Fibroblast of peridontal ligament (primary cell): Measurements from ENCODE around the gene ASF1B.

Source experiments
- DNase-seq: peaks from one replicate; pipeline ENCODE4 v3.0.0-alpha.2; 2010; ENCODE audit errors: extremely low read depth

ASF1B gene

DNA sequence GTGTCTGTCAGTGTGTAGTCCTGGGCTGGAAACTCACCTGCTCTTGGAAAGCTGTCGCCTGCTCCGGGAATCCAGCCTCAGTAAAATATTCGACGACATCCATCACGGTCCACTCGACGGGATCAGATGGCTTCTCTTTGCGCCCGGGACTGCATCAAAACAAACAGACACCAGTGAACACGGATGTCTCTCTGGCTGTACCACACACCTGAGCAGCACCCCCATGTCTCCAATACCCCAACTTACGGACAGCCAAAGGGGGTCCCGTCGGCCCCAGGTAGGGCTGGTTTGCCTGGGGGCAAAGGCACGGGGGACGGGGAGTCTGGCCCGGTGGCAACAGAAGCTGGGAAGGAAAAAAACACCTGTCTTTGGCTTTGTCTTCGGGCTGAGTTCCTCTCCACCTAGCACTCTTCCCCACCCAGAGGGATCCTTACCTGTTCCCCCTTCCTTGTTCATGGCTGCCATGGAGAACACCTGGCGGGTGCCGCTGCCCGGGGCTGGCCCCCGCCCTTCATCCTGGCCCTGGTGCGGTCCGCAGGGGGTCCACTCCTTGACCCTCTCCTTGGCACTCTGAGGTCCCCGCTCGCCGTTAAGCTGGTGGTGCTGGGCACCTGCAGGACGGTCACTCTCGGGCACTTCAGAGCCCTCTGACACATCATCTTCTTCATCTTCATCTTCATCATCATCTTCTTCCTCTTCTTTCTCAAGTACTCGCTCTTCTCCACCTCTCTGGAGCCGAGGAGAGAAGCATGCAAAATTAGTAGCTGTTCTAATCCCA is 47.6 kb downstream of the ASF1B start:
- DNase-seq = no peak

DNA sequence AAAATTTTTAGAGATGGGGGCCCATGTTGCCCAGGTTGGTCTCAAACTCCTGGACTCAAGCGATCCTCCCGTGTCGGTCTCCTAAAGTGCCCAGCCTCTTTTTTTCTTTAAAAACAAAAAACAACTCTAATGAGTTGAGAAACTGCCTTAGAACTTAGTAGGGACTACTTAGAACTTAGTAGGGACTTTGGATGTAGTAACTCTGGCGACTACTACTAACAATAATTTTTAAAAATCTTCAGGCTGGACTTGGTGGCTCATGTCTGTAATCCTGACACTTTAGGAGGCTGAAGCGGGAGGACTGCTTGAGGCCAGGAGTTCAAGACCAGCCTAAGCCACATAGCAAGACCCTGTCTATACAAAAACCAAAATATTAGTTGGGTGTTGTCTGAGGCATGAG is 50.3 kb downstream of the ASF1B start:
- no peak for DNase-seq

DNA sequence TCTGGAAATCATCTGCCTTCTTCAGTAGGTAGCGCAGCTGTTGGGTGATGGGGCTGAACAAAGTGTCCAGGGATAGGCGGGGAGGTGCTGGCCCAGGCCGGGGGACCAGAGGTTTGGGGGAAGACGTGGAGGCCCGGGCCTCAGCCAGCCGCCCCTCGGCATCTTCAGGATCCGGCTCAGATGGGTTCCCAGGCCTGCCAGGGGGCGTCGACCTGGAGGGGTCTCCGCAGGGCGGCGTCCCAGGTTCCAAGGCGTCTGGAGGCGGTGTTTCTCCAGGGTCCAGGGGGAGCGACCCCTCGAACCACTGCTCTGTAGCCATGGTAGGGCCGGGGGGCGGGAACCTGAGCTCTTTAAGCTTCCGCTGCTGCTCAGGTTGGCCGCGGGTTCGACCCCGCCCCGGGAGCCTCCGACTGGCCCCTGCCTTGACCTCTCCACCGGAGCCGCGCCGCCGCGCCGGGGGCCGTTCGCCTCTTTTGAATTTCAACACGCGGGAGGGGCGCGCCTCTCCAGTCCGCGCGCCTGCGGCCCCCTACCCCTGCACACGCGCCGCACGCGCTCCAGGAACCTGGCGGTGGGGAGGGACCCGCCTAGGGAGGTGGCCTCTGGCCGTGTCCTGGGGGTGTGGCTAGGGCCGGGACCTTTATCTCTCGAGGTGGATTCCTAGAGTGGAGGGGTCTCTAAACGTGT is 50.9 kb downstream of the ASF1B start, which contains the start of gene C19orf67:
TSS of gene C19orf67 (minus strand) at position 475 of the 687 bp plus-strand sequence. CDS start at position 319, 156 bp downstream.
- no peak for DNase-seq

DNA sequence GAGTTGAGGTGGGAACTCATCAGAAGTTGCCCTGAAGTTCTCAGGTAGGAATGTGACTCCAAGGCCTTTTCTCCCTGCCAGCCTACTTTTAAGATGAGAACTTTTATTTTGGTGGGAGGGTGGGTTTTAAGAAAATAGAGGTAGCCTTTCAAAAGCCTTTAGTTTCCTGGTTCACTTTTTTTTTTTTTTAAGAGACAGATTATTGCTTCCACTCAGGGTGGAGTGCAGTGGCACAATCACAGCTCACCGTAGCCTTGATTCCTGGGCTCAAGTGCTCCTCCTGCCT is 53.8 kb downstream of the ASF1B start:
- no peak for DNase-seq

DNA sequence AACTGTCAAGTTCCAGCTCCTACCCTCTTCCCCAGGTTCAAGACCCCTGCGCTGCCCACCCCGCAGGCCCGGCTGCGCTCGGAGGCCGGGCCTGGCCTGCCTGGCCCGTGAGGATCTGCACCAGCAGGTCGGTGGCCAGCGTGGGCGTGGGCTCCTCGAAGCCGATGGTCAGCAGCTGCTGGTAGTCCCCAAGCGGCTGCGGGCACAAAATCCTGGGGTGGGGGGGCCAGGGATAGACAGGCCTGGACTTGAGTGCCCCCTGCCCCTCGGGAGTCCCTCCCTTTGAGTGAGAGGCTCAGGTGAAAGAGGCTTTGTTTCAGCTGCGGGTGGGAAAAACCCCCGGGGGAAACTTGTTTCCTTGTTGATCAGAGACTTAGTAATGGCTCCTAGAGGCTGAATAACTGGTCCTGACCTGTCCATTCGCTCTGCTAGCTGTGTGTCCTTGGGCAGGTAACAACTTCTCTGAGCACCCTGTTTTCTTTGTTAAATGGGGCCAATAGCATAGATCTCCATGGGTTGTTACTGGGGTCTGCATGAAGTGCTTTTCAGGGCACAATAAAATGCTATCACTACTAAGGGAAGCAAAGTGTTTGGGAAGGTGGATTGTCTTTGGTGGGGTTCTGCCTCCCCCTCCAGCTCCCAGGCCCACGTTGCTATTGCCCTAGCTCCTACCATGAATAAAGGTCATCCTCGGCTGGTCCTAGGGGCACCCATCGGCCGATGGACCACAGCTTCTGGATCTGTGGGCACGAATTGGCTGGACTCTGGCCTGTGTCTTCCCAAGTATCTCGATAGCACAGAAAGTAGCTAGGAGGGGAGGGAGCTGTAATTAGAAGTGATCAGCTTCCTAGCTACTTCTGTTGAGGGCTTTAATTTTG is 54.4 kb downstream of the ASF1B start:
- DNase-seq = no peak

DNA sequence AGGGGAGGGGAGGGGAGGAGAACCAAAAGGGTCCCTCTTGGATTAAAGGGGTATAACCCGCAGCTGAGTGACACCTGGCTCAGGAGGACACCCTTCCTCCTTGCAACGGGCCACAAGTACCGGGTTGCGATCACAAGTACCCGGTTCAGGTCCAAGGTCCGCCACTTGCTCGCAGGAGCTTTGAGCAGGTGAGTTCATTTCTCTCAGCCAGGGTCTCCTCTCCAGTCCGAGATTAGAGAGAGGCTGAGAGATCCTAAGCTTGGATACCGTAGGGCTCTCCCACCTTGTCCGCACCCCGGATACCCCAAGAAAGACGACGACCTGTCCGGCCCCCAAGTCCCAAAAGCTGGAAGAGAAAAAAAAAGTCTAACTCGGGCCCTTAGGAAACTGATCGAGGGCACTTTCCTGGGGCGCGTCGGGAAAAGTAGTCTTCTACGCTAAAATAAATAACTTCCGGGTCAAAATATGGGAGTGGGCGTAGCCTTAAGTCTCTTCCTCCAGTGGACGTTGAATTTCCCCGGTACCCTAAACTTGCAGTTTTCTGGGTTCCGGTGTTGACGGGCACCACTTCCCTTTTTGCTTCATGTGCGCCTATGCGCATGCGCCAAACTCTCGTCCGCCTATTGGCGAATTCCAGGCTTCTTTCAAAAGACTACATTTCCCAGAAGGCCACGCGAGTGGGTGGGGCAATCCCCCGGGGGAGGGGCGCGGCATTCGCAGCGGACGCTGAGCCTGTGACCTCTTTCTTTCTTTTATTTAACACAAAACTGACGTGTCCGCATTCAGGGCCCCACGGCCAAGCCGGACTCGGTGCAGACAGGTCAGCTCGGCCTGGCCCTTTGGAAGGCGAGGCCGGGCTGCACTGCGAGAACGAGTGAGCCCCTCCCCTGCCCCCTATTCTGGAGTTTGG is 55.2 kb downstream of the ASF1B start:
- peak; percentile 100 for DNase-seq

DNA sequence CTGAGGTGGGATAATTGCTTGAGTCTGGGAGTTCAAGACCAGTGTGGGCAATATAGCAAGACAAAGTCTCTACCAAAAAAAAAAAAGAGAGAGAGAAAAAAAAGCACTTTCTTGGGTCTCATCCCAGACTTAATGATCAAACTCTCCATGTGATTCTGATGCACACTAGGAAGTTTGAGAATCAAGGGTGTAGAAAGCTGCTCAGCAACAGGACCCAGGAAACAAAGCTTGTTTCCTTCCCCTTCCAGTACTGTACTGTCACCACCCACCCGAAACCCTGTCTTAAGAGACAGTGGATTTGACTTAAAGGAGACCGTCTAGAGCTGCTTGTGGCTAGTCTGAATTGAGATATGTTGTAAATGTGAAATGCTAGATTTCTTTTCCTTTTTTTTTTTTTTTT is 58.0 kb downstream of the ASF1B start:
- peak; percentile 73 for DNase-seq

DNA sequence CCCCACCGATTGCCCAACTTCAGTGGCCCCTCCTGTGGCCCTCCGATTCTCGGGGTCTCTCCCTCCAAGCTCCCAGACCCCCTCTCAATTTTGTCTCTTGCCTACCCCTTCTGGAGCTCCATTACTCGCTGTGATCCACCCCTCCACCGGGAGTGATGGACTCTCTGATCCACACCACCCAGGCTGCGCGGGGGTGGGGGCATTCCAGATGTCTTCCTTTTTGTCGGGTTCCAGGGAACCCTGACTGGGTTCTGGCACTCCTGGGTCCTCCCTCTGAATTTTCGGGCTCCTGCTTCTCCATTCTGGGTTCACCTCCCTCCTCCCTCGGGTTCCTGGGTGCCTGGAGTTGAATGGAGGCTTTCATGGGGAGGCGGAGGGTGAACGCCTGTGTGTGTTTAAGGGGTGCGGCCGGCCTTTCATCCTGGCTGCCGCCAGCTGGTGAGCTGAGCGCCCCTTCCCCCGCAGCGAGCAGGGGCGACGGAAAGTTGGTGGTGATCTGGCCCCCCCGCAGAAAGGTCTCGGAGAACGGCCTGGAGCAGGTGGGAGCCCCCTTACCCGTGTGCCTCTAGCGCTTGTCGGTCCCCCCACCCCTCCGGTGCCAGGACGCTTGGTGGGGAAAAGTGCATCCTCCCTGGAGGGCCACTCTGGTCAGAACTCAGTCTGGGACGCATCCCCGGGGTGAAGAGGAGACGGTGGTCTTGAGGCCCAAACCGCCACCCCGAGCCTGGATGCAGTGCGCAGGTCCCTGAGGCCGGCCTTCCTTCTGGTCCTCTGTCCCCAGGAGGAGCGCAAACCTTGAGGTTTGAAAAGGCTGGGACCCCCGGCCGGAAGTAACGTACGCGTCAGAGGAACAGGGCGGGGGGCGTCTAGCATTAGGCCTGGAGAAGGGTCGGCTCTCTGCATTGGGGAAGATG is 62.2 kb downstream of the ASF1B start:
- DNase-seq = no peak

DNA sequence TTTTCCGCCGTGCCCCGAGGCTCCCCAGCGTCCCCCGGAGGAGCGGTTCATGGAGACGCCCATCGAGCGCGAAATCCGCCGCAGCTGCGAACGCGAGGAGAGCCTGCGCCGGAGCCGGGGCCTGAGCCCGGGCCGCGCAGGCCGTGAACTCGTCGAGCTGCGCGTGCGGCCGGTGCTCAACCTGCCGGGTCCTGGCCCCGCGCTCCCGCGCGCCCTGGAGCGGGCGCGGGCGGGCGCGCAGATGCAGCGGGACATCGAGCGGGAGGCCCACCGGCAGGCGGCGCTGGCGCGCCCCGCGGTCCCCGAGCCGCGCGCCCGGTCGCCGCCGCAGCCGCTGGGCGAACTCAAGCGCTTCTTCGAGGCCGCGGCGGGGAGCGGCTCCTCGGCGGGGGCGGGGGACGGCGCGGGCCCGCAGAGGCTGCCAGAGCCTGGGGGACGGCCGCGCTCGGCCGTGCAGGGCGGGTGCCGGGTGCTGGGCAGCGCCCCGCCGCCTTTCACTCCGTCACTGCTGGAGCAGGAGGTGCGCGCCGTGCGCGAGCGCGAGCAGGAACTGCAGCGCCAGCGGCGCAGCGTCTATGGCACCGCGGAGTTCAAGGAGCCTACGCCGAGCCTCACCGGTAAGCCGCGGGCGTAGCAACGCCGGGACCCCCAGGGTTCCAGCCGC is 63.0 kb downstream of the ASF1B start:
- peak; percentile 72 for DNase-seq

DNA sequence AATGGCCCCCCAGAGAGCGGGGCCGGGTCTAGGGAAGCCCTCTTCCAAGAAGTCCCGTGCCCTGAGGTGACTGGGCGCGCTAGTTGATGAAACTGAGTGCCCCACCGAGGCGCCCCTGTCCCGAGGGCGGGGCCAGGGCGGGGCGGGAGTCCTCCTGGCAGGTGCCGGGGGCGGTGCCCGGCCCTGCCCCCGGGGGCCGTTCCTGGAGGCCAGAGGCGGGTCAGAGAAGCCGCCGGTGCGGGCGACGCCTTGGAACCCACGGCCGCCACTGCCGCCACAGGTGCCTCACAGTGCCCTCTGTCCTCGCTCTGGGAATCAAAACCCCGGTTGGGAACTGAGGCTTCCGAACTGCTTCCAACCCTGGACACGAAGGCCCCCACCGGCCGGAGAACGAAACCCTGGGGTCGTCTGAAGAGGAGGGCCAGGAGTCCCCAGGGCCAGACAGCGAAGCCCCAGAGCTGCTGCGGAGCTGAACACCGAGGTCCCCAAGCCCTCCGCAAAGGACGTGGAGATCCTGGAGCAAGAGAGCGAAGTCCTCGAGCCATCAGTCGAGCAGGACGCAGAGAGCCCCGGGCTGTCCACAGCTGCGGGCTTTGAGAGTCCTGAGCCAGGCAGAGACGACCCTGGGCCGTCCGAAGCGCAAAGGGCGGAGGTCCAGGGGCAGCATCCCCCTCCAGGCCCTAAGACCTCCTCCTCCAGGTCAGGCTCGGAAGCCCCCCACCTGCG is 63.7 kb downstream of the ASF1B start, which contains the start of gene MISP3:
TSS of gene MISP3 (plus strand) at position 252 of the 726 bp plus-strand sequence. CDS start 524 bp downstream, outside the sequence.
- no peak for DNase-seq

DNA sequence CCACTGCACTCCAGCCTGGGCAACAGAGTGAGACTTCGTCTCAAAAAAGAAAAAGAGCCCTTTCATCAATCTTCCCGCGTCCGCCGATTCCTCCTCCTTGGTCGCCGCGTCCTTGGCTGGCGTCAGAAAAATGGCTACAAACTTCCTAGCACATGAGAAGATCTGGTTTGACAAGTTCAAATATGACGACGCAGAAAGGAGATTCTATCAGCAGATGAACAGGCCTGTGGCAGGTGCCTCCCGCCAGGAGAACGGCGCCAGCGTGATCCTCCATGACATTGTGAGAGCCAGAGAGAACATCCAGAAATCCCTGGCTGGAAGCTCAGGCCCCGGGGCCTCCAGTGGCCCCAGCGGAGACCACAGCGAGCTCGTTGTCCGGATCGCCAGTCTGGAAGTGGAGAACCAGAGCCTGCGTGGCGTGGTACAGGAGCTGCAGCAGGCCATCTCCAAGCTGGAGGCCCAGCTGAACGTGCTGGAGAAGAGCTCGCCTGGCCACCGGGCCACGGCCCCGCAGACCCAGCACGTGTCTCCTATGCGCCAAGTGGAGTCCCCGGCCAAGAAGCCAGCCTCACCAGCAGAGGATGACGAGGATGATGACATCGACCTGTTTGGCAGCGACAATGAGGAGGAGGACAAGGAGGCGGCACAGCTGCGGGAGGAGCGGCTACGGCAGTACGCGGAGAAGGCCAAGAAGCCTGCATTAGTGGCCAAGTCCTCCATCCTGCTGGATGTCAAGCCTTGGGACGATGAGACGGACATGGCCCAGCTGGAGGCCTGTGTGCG is 65.9 kb downstream of the ASF1B start:
- DNase-seq = no peak
